Sciatic nerve (tissue), 2 donors: Measurements from ENCODE around the gene ITPK1. TPM values are rescaled to one million over a fixed set of nuclear protein-coding genes. Genes with fewer than 3 reads are reported as not detected.
"Not testable (repeated sequence)": the region's sequence is repeated elsewhere in the genome, so short reads cannot be mapped to it uniquely, and the experiment has no call there.

Experiments
- ATAC-seq: fragments of 200-7000 bp; cut with Tn5 transposase; one replicate; pipeline ENCODE4 v1.9.1; 2020; ENCODE audit warnings: mild to moderate bottlenecking, moderate library complexity
- DNase-seq: peaks from one replicate; pipeline ENCODE4 v3.0.0-alpha.2; 2020; ENCODE audit warnings: low spot score
- intact Hi-C: fragments of 100-400 bp; cut with DNase I; formaldehyde crosslinking; loops from one replicate; pipeline ENCODE4 v1.14.2; 2022
- total RNA-seq: library from RNA; stranded (reverse); fragmentation: NEBNext Ultra II Directional; extraction: Animal tissue kit (Norgen Biotek cat#: 25700); gene quantifications from one replicate; pipeline ENCODE4 v1.2.1, GENCODE V29; 2021
- donor health status: DM: no; HTN: no; CAD: no.
- donor health status: DM: no; HTN: no; CAD: no.

The ITPK1 gene
- total RNA-seq = 118 TPM

DNA sequence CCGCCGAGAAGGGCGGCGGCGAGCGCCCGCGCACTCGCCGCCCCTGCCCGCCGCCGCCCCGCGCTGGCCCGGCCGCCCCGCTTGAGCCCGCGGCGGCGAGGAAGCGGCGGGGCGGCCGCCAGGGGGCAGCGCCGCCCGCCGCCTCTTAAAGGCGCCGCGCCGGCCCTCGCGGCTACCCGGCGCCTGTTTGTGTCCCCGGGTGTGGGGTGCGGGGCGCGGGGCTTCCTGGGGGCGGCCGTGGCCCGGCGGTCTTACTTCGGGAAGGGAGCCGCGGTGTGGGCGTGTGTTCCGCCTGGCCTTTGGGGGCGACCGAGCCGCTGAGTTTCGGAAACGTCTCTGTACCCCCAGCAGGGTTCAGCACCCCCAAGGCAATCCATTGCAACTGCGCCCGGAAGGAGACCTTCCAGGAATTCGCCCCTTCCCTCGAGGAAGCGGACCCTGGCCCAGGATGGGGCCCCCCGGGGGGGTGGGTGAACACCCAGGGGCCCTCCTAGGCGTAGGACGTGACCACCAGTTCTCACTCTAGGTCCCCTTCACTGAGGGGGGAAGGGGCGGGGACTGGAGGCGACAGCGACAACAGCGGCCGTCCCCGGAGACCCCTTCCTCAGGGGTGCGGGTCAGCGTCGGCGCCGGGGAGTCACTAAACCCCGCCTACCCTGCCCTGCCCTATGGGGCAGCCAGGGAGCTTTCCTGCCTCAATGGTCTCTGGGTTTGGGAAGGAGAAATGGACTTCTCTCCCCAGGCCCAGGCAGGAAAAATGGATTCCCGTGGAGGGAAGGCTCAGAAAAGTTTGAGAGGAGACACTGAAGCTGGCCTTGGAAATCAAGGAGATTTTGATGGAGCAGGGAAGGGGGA lies at the start of gene ITPK1:
ITPK1 (minus strand) TSS at position 105 of the 855 bp plus-strand sequence. CDS start 762 bp downstream, outside the sequence.
- ATAC-seq (peak; percentile 27), DNase-seq (peak; percentile 80)
- intact Hi-C loops = no loop called here

DNA sequence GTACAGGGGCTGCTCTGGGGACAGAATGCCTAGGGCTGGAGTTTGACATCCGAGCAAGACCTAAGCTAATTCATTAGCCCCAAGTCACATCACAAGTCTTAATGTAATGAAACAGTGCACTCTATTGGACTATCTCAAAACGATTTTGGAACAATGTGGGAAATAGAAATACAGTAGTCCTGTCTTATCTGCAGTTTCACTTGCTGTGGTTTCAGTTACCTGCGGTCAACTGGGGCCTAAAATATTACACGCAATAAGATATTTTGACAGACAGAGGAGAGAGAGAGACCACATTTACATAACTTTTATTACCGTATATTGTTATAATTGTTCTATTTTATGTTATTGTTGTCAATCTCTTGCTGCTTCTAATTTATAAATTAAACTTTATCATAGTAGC lies 47.8 kb upstream of the ITPK1 start:
- no peak for DNase-seq
- no peak for ATAC-seq
- intact Hi-C loops = no loop called here

DNA sequence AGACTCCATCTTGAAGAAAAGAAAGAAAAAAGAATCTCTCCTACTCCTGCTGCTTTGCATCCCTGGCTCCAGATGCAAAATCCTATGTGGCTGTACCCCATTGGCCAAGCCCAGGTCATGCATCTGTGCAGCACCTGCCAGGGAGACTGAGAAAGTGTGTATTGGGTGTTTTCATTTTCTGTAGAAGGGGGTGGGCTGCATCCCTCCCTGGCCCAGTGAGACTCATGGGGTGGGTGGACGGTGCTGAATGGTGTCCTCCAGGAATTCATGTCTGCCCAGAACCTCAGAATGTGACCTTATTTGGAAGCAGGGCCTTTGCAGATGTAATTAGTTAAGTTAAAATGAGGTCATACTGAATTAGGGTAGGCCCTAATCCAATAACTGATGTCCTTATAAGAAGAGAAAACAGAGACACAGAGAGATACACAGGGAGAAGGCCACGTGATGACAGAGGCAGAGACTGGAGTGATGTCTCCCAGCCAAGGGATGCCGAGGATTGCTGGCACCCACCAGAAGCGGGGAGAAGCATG lies 45.8 kb upstream of the ITPK1 start:
- intact Hi-C loops = no loop called here
- ATAC-seq (no peak), DNase-seq (no peak)

DNA sequence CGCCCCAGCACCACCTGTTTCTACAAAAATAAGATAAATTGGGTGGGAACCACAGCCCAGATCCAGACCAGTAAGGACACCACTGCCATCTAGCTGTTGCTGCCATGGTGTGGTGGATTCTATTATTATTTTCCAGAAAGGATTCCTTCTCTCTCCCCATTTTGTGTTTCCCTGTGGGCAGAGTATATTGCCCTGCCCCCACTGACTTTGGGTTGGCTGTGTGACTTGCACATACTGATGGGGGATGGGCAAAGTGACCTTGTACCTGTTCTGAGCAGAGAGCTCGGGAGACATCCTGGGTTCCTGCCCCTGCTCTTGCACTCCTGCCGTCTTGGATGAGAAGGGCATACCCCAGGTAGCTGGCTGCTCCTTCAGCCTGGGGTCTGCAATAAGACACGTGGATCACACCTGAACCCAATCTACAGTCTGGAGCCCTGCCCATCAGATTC lies 44.7 kb upstream of the ITPK1 start:
- no peak for DNase-seq
- ATAC-seq = no peak
- intact Hi-C loops = no loop called here

DNA sequence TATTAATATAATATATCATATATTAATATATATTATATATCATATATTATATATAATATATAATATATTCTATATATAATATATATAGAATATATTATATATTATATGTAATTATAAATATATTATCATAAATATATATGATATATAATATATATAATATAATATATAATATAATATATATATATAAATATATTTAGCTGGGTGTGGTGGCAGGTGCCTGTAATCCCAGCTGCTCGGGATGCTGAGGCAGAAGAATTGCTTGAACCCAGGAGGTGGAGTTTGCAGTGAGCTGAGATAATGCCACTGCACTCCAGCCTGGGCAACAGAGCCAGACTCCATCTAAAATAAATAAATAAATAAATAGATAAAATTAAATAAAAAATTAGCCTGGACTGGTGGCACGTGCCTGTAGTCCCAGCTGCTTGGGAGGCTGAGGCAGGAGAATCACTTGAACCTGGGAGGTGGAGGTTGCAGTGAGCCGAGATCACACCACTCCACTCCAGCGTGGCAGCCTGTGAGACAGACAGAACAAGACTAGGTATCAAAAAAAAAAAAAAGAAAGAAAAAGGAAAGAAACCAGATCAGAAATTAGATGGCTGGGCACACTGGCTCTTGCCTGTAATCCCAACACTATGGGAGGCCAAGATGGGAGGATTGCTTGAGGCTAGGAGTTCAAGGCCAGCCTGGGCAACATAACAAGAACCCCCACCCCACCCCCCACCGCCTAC lies 44.1 kb upstream of the ITPK1 start:
- intact Hi-C loops, DNase-seq, ATAC-seq: not testable (repeated sequence)

DNA sequence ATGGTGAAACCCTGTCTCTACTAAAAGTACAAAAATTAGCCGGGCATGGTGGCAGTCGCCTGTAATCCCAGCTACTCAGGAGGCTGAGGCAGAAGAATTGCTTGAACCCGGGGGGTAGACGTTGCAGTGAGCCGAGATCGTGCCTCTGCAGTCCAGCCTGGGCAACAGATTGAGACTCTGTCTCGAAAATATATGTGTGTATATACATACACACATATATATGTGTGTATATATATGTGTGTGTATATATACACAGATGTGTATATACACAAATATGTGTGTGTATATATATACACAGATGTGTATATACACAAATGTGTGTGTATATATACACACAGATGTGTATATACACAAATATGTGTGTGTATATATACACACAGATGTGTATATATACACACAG lies 42.6 kb upstream of the ITPK1 start:
- intact Hi-C loops, ATAC-seq, DNase-seq: not testable (repeated sequence)

DNA sequence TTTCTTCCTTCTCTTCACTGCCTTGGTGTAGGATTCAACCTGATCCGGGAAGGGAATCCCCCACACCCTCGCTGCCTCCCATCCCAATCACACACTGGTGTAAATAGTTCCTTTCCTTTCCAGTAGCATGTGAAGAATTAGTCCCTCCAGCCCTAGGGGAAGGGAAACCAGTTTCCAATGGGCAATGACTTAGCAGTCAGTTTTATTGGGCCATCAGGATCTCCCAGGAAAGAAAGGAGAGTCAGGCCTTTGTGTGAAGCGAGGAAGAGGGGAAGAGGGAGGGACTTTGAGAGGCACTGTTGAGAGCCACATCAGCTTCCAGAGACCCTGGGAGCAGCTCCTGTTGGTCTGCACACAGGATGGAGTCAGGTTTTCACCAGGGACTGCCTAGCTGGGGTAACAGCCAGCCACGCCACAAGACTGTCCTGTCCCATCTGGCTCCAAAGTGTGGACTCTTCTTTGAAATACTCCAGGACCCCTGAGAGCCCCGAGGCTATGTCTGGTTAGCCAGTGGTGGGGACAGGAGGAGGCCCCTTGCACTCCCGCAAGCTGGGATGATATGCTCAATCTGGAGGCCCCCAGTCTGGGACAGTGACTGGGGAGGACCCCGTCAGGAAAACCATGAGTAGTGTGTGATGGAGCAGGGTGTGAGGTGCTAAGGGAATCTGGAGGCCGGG lies 41.1 kb upstream of the ITPK1 start:
- ATAC-seq (no peak), DNase-seq (no peak)
- intact Hi-C loops = no loop called here

DNA sequence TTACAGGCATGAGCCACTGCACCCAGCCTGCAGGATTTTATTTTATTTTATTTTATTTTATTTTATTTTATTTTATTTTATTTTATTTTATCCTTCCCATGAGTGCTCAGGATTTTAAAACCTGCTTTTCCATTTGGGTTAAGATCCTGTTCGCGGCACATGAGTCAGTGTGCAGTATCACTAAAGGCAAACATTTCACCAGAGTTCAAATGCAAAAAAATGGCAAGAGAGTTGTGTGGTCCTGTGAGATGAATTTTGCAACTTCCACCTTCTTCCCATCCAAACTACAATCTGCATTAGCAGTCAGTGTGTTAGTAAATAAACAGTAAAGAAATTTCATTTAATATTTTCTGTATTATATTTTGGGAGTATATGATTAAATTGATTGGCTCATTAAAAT lies 39.9 kb upstream of the ITPK1 start:
- DNase-seq = no peak

DNA sequence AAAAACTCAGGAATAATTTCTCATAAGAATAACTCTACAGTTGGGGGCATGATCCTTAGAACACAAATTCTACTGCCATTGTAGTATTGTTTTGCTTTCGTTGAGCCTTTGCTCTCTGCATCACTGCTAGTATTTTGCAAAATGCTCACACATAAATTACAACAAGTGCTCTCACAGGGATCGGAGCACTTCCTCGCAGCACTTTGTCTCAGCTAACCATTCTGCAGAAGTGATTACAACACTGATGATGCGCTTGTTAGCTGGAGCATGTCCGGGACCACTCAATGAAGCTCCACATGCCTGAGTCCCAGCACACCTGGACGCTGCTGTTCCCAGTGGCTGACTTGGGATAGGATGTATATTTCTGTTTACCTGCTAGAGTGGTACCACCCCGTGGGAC lies 37.4 kb upstream of the ITPK1 start:
- ATAC-seq = no peak

More for the DNA sequence above, 39.9 kb upstream of the ITPK1 start:
- intact Hi-C loops = no loop called here
- no peak for ATAC-seq

DNA sequence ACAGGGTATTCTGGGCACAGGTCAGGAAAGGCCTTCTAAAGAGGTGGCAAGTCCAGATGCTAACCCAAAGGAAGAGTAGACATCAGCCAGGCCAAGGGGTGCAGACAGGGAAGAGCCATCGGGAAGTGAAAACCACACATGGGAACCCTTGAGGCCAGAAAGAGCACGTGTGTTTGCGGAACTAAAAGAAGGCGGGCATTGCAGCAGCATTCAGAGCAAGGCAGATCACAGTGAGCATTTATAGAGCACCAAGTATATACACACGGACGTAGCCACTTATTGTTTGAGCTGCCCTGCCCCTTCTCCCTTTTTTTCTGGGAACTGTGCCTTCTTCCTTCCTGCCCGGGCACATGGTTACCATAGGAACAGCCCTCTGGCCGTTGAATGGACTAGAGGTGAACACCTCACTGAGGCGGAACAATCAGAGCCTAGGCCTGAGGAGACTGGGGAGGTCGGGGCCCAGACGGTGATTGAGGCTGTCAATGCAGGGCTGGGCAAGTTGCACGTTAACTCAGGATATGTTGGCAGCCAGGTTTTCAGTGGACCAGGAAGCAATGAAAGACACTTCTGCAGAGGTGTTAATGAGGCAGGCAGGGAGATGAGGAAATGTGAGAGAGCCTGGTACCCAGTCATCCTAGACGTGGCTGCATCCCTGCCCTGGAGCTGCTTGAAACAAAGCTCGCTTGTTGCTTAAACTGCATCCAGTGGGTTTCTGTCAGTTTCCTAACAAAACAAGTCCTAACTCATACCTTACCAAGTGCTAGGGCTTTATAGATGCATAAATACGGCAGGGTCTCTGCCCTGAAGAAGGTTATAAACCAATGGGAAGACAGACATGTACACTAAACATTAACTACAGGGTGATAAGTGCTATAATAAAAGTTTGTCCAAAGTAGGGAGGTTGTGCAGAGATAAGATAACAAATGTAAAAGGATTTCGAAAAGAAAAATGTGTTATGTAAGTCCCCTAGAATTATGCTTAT lies 34.8 kb upstream of the ITPK1 start:
- intact Hi-C loops = no loop called here
- DNase-seq = no peak
- no peak for ATAC-seq

More for the DNA sequence above, 37.4 kb upstream of the ITPK1 start:
- intact Hi-C loops = no loop called here
- DNase-seq = no peak

DNA sequence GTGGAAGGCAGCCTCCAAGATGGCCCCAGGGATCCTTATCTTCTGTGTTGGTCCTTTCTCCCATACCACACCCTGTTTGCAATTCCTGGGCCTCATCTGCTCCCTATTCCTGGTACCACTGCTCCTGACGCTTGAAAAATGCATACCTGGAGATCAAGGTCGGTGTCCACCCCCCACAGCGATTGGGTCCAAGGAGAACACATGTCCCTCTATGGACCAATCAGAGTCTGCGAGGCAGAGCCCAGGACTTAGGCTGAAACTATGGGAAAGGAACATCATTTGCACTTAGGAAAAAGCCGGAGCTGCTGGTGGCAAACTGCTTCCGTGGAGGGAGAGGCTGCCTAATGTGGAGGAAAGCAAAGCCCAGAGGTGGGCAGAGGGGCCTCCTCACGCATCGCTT lies 33.3 kb upstream of the ITPK1 start:
- intact Hi-C loops = no loop called here
- DNase-seq = no peak
- no peak for ATAC-seq

DNA sequence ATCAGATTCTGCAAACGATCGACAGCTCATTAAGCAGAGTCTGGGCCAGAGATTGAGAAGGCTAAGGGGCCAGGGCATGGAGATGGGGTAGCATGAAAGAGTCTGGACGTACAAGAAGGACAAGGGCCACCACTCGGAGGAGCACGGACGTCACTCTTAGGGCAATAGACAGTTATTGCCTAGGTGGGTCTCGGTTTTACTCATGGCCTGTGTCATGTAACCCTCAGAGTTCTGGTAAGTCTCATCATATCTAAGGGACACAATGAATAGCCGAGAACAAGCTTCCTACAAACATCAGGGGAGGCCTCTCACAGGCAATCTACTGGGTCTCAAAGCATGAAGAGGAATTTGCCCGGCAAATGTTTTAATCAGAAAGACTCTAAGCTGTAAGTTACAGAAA lies 30.4 kb upstream of the ITPK1 start:
- ATAC-seq (no peak), DNase-seq (no peak)
- intact Hi-C loops = no loop called here

DNA sequence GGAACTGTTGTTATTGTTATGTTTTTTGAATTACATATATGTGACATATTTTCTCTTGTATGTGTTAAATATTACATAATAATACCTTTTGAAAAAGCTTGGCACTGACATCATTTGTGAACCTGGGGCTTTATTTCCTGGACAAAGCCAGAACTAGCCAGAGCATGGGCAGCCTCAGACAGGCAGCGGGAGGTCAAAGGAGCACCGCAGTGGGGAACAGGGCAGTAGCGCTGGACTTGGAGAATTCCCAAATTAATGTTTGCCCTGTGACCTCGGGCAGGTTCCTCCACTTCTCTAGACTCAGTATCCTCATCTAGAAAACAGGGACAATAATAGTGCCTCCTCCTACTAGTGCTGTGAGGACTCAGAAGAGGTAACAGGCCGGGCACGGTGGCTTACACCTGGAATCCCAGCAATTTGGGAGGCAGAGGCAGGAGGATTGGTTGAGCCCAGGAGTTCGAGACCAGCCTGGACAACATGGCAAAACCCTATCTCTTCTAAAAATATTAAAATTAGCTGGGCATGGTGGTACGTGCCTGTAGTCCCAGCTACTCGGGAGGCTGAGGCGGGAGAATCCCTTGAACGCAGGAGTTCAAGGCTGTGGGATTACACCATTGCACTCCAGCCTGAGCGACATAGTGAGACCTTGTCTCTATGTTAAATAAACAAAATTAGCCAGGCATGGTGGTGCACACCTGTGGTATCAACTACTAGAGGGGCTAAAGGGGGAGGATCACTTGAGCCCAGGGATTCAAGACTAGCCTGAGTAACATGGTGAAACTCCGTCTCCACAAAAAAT lies 27.3 kb upstream of the ITPK1 start:
- DNase-seq (no peak), ATAC-seq (no peak)
- intact Hi-C loops = no loop called here

DNA sequence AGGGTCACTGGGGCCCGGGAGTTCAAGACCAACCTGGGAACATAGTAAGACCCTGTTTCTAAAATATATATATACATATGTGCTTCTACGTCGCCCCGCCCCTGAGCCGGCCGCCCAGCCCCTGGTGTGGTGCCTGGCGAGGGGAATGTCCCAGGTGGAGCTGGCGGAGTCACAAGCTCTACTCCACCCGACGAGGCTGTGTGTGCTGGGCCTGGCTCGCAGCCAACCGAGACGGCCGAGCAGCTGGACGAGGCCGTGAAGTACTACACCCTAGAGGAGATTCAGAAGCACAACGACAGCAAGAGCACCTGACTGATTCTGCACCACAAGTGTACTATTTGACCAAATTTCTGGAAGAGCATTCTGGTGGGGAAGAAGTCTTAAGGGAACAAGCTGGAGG lies 22.1 kb upstream of the ITPK1 start:
- intact Hi-C loops = no loop called here
- DNase-seq (peak; percentile 62), ATAC-seq (no peak)

DNA sequence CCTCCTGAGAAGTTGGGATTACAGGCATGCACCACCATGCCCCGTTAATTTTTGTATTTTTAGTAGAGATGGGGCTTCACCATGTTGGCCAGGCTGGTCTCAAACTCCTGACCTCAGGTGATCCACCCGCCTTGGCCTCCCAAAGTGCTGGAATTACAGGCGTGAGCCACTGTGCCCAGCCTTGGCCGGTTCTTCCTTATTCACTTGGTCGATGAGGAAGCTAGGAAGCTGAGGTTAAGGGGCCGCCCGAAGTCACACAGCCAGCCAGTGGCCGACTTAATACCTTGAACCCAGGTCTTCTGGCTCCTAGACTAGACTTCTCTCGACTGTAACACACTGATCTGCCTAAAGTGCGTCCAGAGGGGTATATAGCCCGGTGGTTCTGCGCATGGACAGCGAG lies 20.8 kb upstream of the ITPK1 start:
- intact Hi-C loops, DNase-seq, ATAC-seq: not testable (repeated sequence)

DNA sequence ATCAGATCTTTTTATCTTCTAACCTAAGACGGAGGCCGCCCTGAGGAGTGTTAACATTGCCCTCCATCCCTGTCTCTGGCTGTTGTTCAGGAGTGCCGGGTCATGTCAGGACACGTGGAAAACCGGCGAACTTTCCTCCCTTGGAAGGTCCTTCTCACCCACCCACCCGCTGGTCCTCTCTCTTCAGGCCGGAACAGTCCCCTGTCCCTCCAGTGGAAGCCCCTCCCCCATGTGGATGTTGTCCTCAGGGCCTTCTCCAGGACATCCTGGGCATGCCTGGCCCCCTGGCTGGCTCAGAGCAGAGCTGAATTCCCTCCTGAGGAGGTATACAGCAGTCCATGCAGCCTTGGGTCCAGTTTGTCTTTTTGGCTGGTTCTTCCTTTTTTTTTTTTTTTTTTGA lies 20.3 kb upstream of the ITPK1 start:
- intact Hi-C loops = no loop called here
- DNase-seq (no peak), ATAC-seq (no peak)

DNA sequence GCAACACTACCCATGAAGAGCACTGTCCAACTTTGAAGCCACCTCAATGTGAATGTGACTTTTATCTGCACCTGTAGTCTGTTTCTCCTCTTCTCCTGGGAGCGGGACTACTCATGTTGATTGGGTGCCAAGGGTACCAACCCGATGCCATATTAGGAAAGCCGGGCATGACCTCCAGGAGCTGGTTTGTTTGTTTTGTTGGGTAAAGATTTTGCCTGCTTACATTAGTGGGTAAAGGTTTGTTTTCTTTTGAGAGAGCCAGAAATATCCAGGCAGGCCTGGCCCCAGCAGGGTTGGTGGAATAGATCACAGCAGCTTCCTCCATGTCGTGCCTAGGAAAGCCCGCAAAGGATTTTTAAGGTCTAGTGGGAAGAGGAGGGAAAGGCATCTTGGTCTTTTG lies 19.7 kb upstream of the ITPK1 start:
- ATAC-seq = no peak
- intact Hi-C loops = no loop called here
- DNase-seq = no peak
